ENCODE results near the gene EFNA3. TPM values are rescaled to one million over a fixed set of nuclear protein-coding genes. Genes with fewer than 3 reads are reported as not detected.

Gene EFNA3
- total and polyA plus RNA-seq, 9 of the 15 experiments (the other 6 are each of a cell fraction or from before 2014, with no cell fraction given): 0.59 to 7.9 (median 4.7) TPM

GRCh38 chr1:155086128-155086741 lies 7.6 kb downstream of the EFNA3 start (continued):
- TF ChIP-seq, protein P1, sequence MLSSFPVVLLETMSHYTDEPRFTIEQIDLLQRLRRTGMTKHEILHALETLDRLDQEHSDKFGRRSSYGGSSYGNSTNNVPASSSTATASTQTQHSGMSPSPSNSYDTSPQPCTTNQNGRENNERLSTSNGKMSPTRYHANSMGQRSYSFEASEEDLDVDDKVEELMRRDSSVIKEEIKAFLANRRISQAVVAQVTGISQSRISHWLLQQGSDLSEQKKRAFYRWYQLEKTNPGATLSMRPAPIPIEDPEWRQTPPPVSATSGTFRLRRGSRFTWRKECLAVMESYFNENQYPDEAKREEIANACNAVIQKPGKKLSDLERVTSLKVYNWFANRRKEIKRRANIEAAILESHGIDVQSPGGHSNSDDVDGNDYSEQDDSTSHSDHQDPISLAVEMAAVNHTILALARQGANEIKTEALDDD (IDR thresholded peaks at IDR 0.05): no peak
- TF ChIP-seq ZNF3 (CRISPR knock-in tag; IDR thresholded peaks at IDR 0.05) (no peak), GATAD2A (IDR thresholded peaks at IDR 0.05) (no peak), HBP1 (CRISPR knock-in tag; IDR thresholded peaks at IDR 0.05) (no peak), SMC3 (conservative IDR thresholded peaks at IDR 0.05; ENCODE audit: insufficient read depth, low read depth, low read length) (peak; percentile 57), SIX5 (IDR thresholded peaks at IDR 0.05; ENCODE audit: borderline replicate concordance in 1 of 2, insufficient read depth in 1 of 2, low read depth in 1 of 2, low read length in 2 of 2) (no peak), ZNF639 (CRISPR knock-in tag; conservative IDR thresholded peaks at IDR 0.05 in 1 of 2, IDR thresholded peaks at IDR 0.05 in 1 of 2) (0 out of 4 replicates have a peak, but pooled peaks of 1 of the 2 experiments have one; percentile 18), ZBTB7A (IDR thresholded peaks at IDR 0.05; ENCODE audit: borderline replicate concordance, control insufficient read depth, low read depth, low read length) (peak; percentile 71; the same call in 1 of the 2 replicates), TCF7 (IDR thresholded peaks at IDR 0.05; ENCODE audit: borderline replicate concordance) (no peak), NCOA4 (IDR thresholded peaks at IDR 0.05; ENCODE audit: partially characterized antibody) (no peak), NUFIP1 (IDR thresholded peaks at IDR 0.05; ENCODE audit: partially characterized antibody) (no peak), PHF20 (IDR thresholded peaks at IDR 0.05; ENCODE audit: partially characterized antibody) (no peak), CTBP1 (IDR thresholded peaks at IDR 0.05; ENCODE audit: borderline replicate concordance) (peak; percentile 18; the same call in 1 of the 2 replicates), YY1 (IDR thresholded peaks at IDR 0.05; ENCODE audit: borderline replicate concordance in 1 of 3, control insufficient read depth in 1 of 3, extremely low read depth in 1 of 3, insufficient read depth in 3 of 3, insufficient read length in 1 of 3, insufficient replicate concordance in 2 of 3, low read depth in 1 of 3, low read length in 2 of 3) (peak in 1 of 3 experiments; percentile 36), ZNF133 (CRISPR knock-in tag; IDR thresholded peaks at IDR 0.05) (no peak), MYC (IDR thresholded peaks at IDR 0.05; ENCODE audit: low read depth, low read length) (peak; percentile 46; the same call in 1 of the 2 replicates), MYC (CRISPR knock-in tag; IDR thresholded peaks at IDR 0.05; ENCODE audit: borderline replicate concordance, low read depth) (no peak), LCOR (CRISPR knock-in tag; IDR thresholded peaks at IDR 0.05) (no peak; the same call in 1 of the 2 replicates)
- TF ChIP-seq, protein P2, sequence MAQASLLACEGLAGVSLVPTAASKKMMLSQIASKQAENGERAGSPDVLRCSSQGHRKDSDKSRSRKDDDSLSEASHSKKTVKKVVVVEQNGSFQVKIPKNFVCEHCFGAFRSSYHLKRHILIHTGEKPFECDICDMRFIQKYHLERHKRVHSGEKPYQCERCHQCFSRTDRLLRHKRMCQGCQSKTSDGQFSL (CRISPR knock-in tag; IDR thresholded peaks at IDR 0.05): peak; percentile 43; the same call in 1 of the 2 replicates
- TF ChIP-seq, protein P2 (tag; IDR thresholded peaks at IDR 0.05): no peak
